GM18861 (cell line): Measurements from ENCODE around the gene PRMT2.
"Not testable (repeated sequence)": the region's sequence is repeated elsewhere in the genome, so short reads cannot be mapped to it uniquely, and the experiment has no call there.

Source experiments
- ATAC-seq: cut with Tn5 transposase; IDR thresholded peaks from one replicate; pipeline ENCODE4 v1.9.1; 2021; ENCODE audit not compliant: unreplicated experiment

PRMT2 gene

DNA sequence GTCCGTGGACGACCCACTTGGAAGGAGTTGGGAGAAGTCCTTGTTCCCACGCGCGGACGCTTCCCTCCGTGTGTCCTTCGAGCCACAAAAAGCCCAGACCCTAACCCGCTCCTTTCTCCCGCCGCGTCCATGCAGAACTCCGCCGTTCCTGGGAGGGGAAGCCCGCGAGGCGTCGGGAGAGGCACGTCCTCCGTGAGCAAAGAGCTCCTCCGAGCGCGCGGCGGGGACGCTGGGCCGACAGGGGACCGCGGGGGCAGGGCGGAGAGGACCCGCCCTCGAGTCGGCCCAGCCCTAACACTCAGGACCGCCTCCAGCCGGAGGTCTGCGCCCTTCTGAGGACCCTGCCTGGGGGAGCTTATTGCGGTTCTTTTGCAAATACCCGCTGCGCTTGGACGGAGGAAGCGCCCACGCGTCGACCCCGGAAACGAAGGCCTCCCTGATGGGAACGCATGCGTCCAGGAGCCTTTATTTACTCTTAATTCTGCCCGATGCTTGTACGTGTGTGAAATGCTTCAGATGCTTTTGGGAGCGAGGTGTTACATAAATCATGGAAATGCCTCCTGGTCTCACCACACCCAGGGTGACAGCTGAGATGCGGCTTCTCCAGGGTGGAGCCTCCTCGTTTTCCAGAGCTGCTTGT lies 32.4 kb downstream of the PRMT2 start:
- ATAC-seq: no peak

DNA sequence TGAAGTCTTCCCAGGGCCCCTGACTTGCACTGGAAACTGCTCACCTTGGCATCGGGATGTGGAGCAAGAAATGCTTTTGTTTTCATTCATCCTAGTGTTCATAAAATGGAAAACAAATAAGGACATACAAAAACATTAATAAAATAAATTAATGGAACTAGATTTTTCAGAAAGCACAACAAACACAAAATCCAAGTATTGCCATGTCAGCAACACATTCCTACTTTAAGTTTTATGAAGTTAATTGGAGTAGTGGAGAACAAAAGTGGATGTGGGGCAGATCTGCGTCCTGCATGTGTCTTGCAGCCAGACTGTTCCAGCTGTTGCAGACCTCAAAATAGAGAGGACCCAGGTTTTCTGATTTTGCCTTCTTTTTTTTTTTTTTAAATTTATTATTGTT lies 32.9 kb downstream of the PRMT2 start:
- no peak for ATAC-seq

GRCh38 chr21:46668904-46669303 lies 33.4 kb downstream of the PRMT2 start:
- not testable (repeated sequence) for ATAC-seq

GRCh38 chr21:46674430-46675007 lies 39.0 kb downstream of the PRMT2 start:
- ATAC-seq: no peak

DNA sequence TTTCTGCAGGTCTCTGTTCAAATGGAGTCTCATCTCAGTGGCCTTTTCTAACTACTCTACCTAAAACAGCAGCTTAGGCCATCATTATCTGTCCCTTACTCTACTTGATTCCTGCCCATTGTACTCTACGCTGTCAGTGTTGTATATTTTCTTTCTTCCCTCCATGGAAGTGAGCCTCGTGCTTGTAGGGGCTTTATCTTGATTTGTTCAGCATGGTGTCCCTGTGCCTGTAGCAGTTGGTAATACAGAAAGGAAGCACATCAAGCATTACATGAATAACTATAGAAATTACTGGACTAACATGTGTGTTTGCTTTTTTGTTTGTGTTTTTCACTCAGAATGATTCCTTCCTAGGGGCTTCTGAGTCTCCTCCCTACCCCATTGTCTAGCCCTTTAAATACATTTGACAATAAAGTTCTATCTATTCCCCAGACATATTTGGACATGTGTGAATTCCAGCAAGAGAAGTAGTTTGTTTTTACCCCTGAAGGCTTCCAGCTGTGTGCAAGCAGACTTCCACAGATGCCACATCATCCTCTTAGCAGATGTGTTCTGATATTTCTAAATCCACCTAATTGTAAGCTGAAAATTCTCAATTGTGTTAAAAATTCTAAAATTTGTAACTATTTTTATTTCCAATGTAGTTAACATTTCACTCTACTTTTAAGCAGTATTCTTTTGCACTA lies 40.3 kb downstream of the PRMT2 start:
- ATAC-seq: no peak

DNA sequence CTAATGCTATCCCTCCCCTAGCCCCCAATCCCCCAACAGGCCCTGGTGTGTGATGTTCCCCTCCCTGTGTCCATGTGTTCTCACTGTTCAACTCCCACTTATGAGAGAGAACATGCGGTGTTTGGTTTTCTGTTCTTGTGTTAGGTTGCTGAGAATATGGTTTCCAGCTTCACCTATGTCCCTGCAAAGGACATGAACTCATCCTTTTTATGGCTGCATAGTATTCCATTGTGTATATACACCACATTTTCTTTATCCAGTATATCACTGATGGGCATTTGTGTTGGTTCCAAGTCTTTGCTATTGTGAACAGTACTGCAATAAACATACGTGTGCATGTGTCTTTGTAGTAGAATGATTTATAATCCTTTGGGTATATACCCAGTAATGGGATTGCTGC lies 41.1 kb downstream of the PRMT2 start:
- not testable (repeated sequence) for ATAC-seq

- ATAC-seq: not testable (repeated sequence)
Observed at GRCh38 chr21:46681593-46681992, 46.1 kb downstream of the PRMT2 start.

- not testable (repeated sequence) for ATAC-seq
Observed at GRCh38 chr21:46698652-46699051, 63.2 kb downstream of the PRMT2 start.

DNA sequence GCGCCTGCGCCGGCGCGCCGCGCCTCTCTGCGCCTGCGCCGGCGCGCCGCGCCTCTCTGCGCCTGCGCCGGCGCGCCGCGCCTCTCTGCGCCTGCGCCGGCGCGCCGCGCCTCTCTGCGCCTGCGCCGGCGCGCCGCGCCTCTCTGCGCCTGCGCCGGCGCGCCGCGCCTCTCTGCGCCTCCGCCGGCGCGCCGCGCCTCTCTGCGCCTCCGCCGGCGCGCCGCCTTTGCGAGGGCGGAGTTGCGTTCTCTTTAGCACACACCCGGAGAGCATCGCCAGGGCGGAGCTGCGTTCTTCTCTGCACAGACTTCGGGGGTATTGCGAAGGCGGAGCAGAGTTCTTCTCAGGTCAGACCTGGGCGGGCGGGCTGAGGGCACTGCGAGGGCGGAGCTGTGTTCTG lies 63.6 kb downstream of the PRMT2 start:
- not testable (repeated sequence) for ATAC-seq
